Karpas-422 (cell line): ENCODE measurements around the gene ST8SIA3. TPM values are rescaled to one million over a fixed set of nuclear protein-coding genes. Genes with fewer than 3 reads are reported as not detected.

Source experiments
- DNase-seq: peaks from one replicate; pipeline ENCODE4 v3.0.0-alpha.2; 2015
- H2AFZ ChIP-seq: fragments of 200-600 bp; sonication (generic); 2 replicates; pipeline ENCODE4 v1.6.1; 2014; ENCODE audit warnings: antibody characterized with exemption, low read length, mixed read lengths
- H3K27ac ChIP-seq: fragments of 200-600 bp; sonication (generic); 2 replicates; pipeline ENCODE4 v1.5.1; 2014; ENCODE audit warnings: mild to moderate bottlenecking, low read length, moderate library complexity
- H3K27me3 ChIP-seq: fragments of 200-600 bp; sonication (generic); 2 replicates; pipeline ENCODE4 v1.6.1; 2014; ENCODE audit warnings: low read length, mixed read lengths
- H3K36me3 ChIP-seq: fragments of 200-600 bp; sonication (generic); 2 replicates; pipeline ENCODE4 v1.6.1; 2014; ENCODE audit warnings: low read length, mixed read lengths; ENCODE audit not compliant: insufficient read depth
- H3K4me1 ChIP-seq: fragments of 200-600 bp; sonication (generic); 2 replicates; pipeline ENCODE4 v1.6.1; 2014; ENCODE audit warnings: mild to moderate bottlenecking, low read length, mixed read lengths
- H3K4me2 ChIP-seq: fragments of 200-600 bp; sonication (generic); 2 replicates; pipeline ENCODE4 v1.6.1; 2014; ENCODE audit warnings: low read length, low read depth, mild to moderate bottlenecking; ENCODE audit not compliant: poor library complexity, severe bottlenecking
- H3K4me3 ChIP-seq: fragments of 200-600 bp; sonication (generic); 2 replicates; pipeline ENCODE4 v1.5.1; 2014; ENCODE audit warnings: mild to moderate bottlenecking, antibody characterized with exemption, low read length, mixed read lengths
- H3K79me2 ChIP-seq: fragments of 200-600 bp; sonication (generic); 2 replicates; pipeline ENCODE4 v1.6.1; 2014; ENCODE audit warnings: mild to moderate bottlenecking, low read length, mixed read lengths
- H3K9ac ChIP-seq: fragments of 200-600 bp; sonication (generic); 2 replicates; pipeline ENCODE4 v1.6.0; 2014; ENCODE audit warnings: low read length
- H3K9me2 ChIP-seq: fragments of 200-600 bp; sonication (generic), shearing (Covaris generic); replicated peaks from 2 replicates; pipeline ENCODE4 v1.6.0; 2014; ENCODE audit warnings: mild to moderate bottlenecking, low read length, moderate library complexity; ENCODE audit not compliant: insufficient read depth
- H3K9me3 ChIP-seq: fragments of 300-700, 200-600 bp; sonication (generic); 2 replicates; pipeline ENCODE4 v1.6.1; 2014; ENCODE audit warnings: low read length, mixed read lengths
- H4K20me1 ChIP-seq: fragments of 200-600 bp; sonication (generic); 2 replicates; pipeline ENCODE4 v1.6.1; 2014; ENCODE audit warnings: mild to moderate bottlenecking, antibody characterized with exemption, low read length, low read depth; ENCODE audit not compliant: insufficient read depth
- total RNA-seq: library from RNA; depleted of rRNA; stranded (reverse); fragments of >200 nt; shearing (Covaris generic); gene quantifications from 2 replicates; pipeline ENCODE4 v1.2.3, GENCODE V29; 2014; ENCODE audit warnings: low replicate concordance; rRNA removed

ST8SIA3 gene, protein sequence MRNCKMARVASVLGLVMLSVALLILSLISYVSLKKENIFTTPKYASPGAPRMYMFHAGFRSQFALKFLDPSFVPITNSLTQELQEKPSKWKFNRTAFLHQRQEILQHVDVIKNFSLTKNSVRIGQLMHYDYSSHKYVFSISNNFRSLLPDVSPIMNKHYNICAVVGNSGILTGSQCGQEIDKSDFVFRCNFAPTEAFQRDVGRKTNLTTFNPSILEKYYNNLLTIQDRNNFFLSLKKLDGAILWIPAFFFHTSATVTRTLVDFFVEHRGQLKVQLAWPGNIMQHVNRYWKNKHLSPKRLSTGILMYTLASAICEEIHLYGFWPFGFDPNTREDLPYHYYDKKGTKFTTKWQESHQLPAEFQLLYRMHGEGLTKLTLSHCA
- total RNA-seq: not detected in 2 replicates

DNA sequence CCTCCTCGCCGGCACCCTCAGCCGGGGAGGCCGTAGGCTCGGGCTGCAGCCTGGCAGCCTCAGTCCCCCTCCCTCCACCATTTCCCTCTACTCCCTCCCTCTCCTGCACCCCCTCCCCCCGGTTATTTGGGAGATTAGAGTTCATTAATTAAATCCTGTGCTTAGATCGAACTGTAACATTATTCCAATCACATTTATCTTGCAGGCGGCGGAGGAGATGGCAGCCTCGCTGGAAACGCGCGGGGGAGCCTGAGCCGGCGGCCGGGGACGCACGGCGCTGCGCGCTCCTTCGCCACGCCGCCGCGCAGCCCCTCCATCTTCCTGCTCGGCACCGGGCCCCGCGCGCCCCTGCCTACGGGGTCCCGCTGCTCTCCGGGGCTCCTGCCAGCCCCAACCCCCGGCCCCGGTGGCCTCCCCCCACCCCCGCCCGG, at the start of gene ST8SIA3:
Gene ST8SIA3, plus strand, starts transcription at position 287 of the 431 bp plus-strand sequence. CDS start 290 bp downstream, outside the sequence.
- Histone ChIP-seq H3K36me3 (no peaks in the 10 kb centered on the region), H3K4me2 (no peak within 1 kb of the TSS), H3K79me2 (no peaks in the 10 kb centered on the region), H2AFZ (no peak within 1 kb of the TSS), H3K27ac (no peak within 1 kb of the TSS), H3K27me3 (no peaks in the 10 kb centered on the region), H3K9me3 (no peaks in the 10 kb centered on the region), H3K9ac (no peak within 1 kb of the TSS), H3K4me3 (no peak within 1 kb of the TSS), H4K20me1 (no peaks in the 10 kb centered on the region), H3K4me1 (no peaks in the 10 kb centered on the region), H3K9me2 (no peaks in the 10 kb centered on the region)
- DNase-seq: no peak

DNA sequence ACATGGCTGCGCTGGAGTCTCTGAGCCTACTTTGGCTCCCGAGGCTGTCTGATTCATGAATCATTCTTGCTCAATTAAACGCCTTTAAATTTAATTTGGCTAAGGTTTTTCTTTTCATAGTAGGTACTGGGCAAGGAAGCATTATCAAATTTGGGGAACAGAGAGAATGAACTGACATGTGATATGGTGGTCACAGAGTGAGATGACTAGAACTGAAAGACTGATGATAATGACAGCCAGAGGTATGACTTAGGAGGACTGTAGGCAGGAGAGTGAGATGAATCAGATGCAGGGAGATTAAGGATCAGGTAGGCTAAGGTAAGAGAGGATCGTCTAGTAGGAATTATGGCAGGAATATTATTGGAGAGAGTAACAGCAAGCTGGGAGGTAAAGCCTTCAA, 40.9 kb upstream of the ST8SIA3 start:
- H3K9me2 ChIP-seq: no peaks in the 10 kb centered on the region; the same call in 1 of the 2 replicates
- H3K27ac ChIP-seq: no peak overlapping the region
- H3K79me2 ChIP-seq: no peaks in the 10 kb centered on the region
- H3K9me3 ChIP-seq: no peaks in the 10 kb centered on the region
- H3K4me2 ChIP-seq: no peak overlapping the region
- no peak overlapping the region for H3K4me3 ChIP-seq
- no peak overlapping the region for H3K9ac ChIP-seq
- no peak overlapping the region for H2AFZ ChIP-seq
- no peaks in the 10 kb centered on the region for H4K20me1 ChIP-seq
- DNase-seq: no peak
- H3K4me1 ChIP-seq: no peaks in the 10 kb centered on the region
- no peaks in the 10 kb centered on the region; the same call in 1 of the 2 replicates for H3K27me3 ChIP-seq
- H3K36me3 ChIP-seq: no peaks in the 10 kb centered on the region

DNA sequence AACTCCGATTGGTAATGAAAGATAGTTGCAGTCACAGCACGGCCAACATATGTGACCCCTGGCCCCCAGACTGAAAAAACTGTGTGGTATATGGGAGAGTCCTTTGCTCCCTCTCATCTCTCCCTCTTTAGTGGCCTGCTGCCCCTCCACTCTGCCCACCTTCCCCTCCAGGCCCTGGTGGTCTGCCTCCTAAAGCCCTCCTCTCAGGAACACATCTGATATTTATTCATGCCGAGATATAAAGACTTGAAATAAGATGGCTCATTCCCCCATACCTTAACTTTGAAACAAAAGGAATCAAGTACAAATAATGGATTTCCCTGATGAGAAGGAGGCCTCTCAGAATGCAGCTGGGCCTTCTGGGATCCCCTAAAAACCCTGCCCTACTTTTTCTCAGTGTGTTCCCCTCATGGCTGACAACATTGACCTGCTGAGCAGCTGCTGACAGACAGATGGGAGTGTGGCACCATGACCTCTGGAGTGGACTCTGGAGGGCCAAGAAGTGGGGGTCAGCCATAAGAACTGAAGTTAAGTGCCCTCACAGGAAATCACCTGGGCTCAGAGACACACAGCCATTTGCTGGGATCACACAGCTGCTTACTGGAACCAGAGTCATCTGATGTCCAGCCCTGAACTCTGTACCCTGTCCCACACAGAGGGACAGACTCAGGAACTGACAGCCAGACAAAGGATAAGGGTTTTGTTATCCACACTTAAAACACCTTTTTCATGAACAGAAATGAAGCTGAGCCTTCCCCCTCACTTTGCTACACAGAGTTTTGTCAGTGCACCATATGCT, 39.8 kb upstream of the ST8SIA3 start:
- Histone ChIP-seq H3K4me2 (no peak overlapping the region), H3K27me3 (no peaks in the 10 kb centered on the region; the same call in 1 of the 2 replicates), H3K9ac (no peak overlapping the region), H2AFZ (no peak overlapping the region), H3K4me3 (no peak overlapping the region), H4K20me1 (no peaks in the 10 kb centered on the region), H3K36me3 (no peaks in the 10 kb centered on the region), H3K27ac (no peak overlapping the region), H3K9me2 (no peaks in the 10 kb centered on the region; the same call in 1 of the 2 replicates), H3K9me3 (peaks cover 4% of the 10 kb centered on the region; the same call in 1 of the 2 replicates), H3K79me2 (no peaks in the 10 kb centered on the region), H3K4me1 (no peaks in the 10 kb centered on the region)
- DNase-seq: no peak

DNA sequence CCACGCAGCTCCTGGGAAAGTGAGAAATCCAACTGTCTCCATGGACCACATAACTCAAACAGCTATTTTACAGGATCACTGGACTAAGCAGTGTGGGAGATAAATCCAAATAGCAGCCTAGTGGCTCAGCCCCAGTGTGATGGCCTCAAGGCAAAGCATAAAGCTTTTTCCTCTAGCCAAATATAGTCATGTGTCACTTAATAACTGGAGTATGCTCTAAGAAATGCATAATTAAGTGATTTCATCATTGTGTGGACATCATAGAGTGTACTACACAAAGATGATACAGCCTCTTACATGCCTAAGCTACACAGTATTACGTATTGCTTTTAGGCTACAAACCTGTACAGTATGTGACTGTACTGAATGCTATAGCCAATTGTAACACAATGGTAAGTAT, 31.8 kb upstream of the ST8SIA3 start:
- 0 out of 2 replicates have a peak, but pooled peaks cover 4% of the 10 kb centered on the region for H3K9me2 ChIP-seq
- no peak overlapping the region for H2AFZ ChIP-seq
- no peaks in the 10 kb centered on the region for H4K20me1 ChIP-seq
- no peak overlapping the region for H3K4me3 ChIP-seq
- H3K27ac ChIP-seq: no peak overlapping the region
- H3K27me3 ChIP-seq: no peaks in the 10 kb centered on the region
- no peaks in the 10 kb centered on the region for H3K4me1 ChIP-seq
- H3K9ac ChIP-seq: no peak overlapping the region
- no peaks in the 10 kb centered on the region for H3K79me2 ChIP-seq
- no peak for DNase-seq
- H3K9me3 ChIP-seq: peaks cover 4% of the 10 kb centered on the region; the same call in 1 of the 2 replicates
- no peaks in the 10 kb centered on the region for H3K36me3 ChIP-seq
- no peak overlapping the region for H3K4me2 ChIP-seq

DNA sequence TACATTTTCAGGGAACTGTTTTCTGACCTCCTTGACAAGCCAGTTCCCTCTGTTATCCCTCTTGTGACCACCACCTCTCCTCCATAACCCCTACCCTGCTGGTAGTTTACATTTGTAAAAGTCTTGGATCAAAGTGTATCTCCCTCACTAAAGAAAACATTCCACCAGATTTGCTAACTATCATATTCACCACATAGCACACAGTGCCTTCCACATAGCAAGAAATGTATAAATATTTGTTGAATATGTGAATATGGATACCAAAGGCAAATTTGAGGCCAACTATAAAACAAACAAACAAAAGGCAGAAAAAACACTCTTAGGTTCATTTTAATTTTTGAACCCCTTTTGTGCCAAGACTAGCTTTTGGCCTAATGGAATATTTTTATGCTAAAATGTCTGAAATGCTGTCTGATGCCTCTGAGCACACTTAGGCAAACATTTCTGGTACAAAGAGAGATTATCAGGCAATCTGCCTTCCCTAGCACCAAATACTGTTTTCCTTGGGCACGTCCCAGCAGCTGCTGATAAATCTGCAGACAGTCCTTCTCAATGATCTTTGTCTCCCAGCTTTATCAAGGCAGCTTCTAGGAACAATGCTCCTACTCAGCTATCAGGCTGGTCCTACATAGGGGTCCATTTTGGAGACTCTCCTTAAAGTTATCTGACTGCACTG, 26.7 kb upstream of the ST8SIA3 start:
- Histone ChIP-seq H3K9me2 (0 out of 2 replicates have a peak, but pooled peaks cover 4% of the 10 kb centered on the region), H3K79me2 (no peaks in the 10 kb centered on the region), H3K4me2 (no peak overlapping the region), H3K4me1 (no peaks in the 10 kb centered on the region), H3K27me3 (no peaks in the 10 kb centered on the region), H3K36me3 (no peaks in the 10 kb centered on the region), H4K20me1 (no peaks in the 10 kb centered on the region), H3K4me3 (no peak overlapping the region), H2AFZ (no peak overlapping the region), H3K27ac (no peak overlapping the region), H3K9me3 (no peaks in the 10 kb centered on the region), H3K9ac (no peak overlapping the region)
- DNase-seq: no peak

DNA sequence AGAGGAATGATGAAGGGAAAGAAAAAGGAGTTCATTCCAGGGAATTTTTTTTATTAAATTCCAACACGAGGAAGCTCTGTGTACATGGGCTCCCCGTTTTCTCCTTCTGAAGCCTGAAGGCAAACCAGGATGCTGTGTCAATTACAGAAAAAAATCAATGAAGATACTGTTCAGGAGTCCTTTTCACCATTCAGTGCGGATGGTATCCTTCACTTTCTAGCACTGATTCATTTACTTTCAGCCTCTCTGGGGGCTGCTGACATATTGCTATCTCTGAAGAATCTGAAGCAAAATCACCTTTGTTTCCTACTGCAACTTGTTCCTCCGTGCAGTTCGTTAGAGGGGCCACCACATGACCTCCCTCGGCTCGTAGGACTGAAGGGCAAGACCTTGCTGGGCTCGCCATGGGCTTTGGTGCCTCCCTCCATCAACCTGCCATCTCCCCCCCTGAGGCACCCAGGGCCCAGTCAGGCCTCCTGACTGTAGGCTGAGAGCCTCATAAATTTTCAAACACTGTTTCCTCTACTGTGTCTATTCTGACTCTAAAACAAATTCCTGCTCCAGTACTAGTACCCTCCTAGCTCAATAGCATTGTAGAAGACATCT, 25.5 kb upstream of the ST8SIA3 start:
- Histone ChIP-seq H4K20me1 (no peaks in the 10 kb centered on the region), H3K4me1 (no peaks in the 10 kb centered on the region), H3K27me3 (no peaks in the 10 kb centered on the region), H3K9me2 (no peaks in the 10 kb centered on the region), H3K4me3 (no peak overlapping the region), H2AFZ (no peak overlapping the region), H3K36me3 (no peaks in the 10 kb centered on the region), H3K79me2 (no peaks in the 10 kb centered on the region), H3K9me3 (no peaks in the 10 kb centered on the region), H3K4me2 (no peak overlapping the region), H3K9ac (no peak overlapping the region), H3K27ac (no peak overlapping the region)
- no peak for DNase-seq

DNA sequence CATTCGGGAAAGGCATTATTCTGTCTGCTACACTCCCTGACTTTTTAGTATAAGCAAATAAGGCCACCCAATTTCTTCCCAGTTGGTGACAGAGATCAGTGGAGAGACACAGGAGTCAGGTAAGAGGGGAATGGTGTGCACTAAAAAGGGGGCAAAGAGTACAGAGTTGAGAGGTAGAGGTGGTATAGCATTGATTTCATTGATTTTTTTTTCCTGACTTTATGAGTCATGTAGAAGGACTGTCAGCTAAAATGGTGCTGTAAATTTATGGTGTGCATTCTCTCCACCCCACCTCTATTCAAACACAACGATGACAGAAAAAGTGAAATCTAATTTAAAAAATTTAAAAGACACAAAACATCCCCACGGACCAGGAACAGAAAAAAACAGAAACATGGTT, 23.7 kb upstream of the ST8SIA3 start:
- no peaks in the 10 kb centered on the region for H3K9me2 ChIP-seq
- DNase-seq: no peak
- no peaks in the 10 kb centered on the region for H3K4me1 ChIP-seq
- H2AFZ ChIP-seq: no peak overlapping the region
- no peak overlapping the region for H3K4me2 ChIP-seq
- H3K79me2 ChIP-seq: no peaks in the 10 kb centered on the region
- H3K27ac ChIP-seq: no peak overlapping the region
- no peak overlapping the region for H3K9ac ChIP-seq
- no peaks in the 10 kb centered on the region for H3K36me3 ChIP-seq
- no peak overlapping the region for H3K4me3 ChIP-seq
- H3K27me3 ChIP-seq: no peaks in the 10 kb centered on the region
- no peaks in the 10 kb centered on the region for H3K9me3 ChIP-seq
- no peaks in the 10 kb centered on the region for H4K20me1 ChIP-seq
